SU-DHL-6 (cell line): ENCODE measurements around the gene GEMIN4.
"Not testable (repeated sequence)": the region's sequence is repeated elsewhere in the genome, so short reads cannot be mapped to it uniquely, and the experiment has no call there.

Experiments used
- H2AFZ ChIP-seq: fragments of 200-600 bp; sonication (generic); 2 replicates; pipeline ENCODE4 v1.6.1; 2014; ENCODE audit warnings: low read depth, mild to moderate bottlenecking, moderate library complexity, mixed read lengths, antibody characterized with exemption, low read length; ENCODE audit not compliant: severe bottlenecking
- H3F3A ChIP-seq: fragments of 200-600 bp; shearing (Covaris generic); 2 replicates; pipeline ENCODE4 v1.6.0; 2016; ENCODE audit warnings: antibody characterized with exemption, mild to moderate bottlenecking; ENCODE audit not compliant: insufficient read depth
- H3K27ac ChIP-seq: fragments of 200-600 bp; sonication (generic); 2 replicates; pipeline ENCODE4 v1.5.1; 2016; ENCODE audit warnings: low read depth, mild to moderate bottlenecking, low read length, moderate library complexity, mixed read lengths
- H3K27me3 ChIP-seq: fragments of 200-600 bp; sonication (generic), shearing (Covaris generic); 2 replicates; pipeline ENCODE4 v1.6.0; 2014; ENCODE audit warnings: mild to moderate bottlenecking, low read length
- H3K36me3 ChIP-seq: fragments of 200-600 bp; sonication (generic); 2 replicates; pipeline ENCODE4 v1.6.1; 2014; ENCODE audit warnings: mild to moderate bottlenecking, low read length, mixed read lengths
- H3K4me2 ChIP-seq: fragments of 300-600, 200-600 bp; shearing (Covaris generic), sonication (generic); 2 replicates; pipeline ENCODE4 v1.6.0; 2014; ENCODE audit warnings: low read length, low read depth, mild to moderate bottlenecking; ENCODE audit not compliant: poor library complexity, severe bottlenecking
- H3K4me3 ChIP-seq: fragments of 200-600 bp; sonication (generic); 2 replicates; pipeline ENCODE4 v1.5.1; 2014; ENCODE audit warnings: antibody characterized with exemption, low read length, mild to moderate bottlenecking, mixed read lengths; ENCODE audit not compliant: insufficient read depth, poor library complexity, severe bottlenecking
- H3K79me2 ChIP-seq: fragments of 200-600 bp; sonication (generic); 2 replicates; pipeline ENCODE4 v1.6.1; 2014; ENCODE audit warnings: mild to moderate bottlenecking, low read length, moderate library complexity; ENCODE audit not compliant: insufficient read depth
- H3K9ac ChIP-seq: fragments of 200-600 bp; sonication (generic); 2 replicates; pipeline ENCODE4 v1.7.0; 2014; ENCODE audit warnings: mild to moderate bottlenecking, low read length
- H3K9me2 ChIP-seq: fragments of 200-600 bp; sonication (generic); replicated peaks from 2 replicates; pipeline ENCODE4 v1.6.1; 2014; ENCODE audit warnings: low read length; ENCODE audit not compliant: insufficient read depth
- H3K9me3 ChIP-seq: fragments of 200-600 bp; sonication (generic); 2 replicates; pipeline ENCODE4 v1.6.1; 2014; ENCODE audit warnings: low read length, mixed read lengths; ENCODE audit not compliant: insufficient read depth
- H4K20me1 ChIP-seq: fragments of 200-600 bp; sonication (generic); 2 replicates; pipeline ENCODE4 v1.6.1; 2014; ENCODE audit warnings: low read depth, mild to moderate bottlenecking, antibody characterized with exemption, low read length, moderate library complexity, mixed read lengths
- EZH2phosphoT487 ChIP-seq: fragments of 200-600 bp; sonication (generic), shearing (Covaris generic); conservative IDR thresholded peaks from 2 replicates; pipeline ENCODE4 v1.6.1; 2018; ENCODE audit warnings: mild to moderate bottlenecking, antibody characterized with exemption, low read length, moderate library complexity, mixed read lengths
- TF ChIP-seq, protein P1 (sequence below): fragments of 200-600 bp; sonication (generic); IDR thresholded peaks from one replicate; pipeline ENCODE4 v1.5.1; 2017; ENCODE audit warnings: antibody characterized with exemption, mild to moderate bottlenecking, low read length, moderate library complexity; ENCODE audit not compliant: insufficient read depth, poor library complexity, severe bottlenecking

GEMIN4 gene

DNA sequence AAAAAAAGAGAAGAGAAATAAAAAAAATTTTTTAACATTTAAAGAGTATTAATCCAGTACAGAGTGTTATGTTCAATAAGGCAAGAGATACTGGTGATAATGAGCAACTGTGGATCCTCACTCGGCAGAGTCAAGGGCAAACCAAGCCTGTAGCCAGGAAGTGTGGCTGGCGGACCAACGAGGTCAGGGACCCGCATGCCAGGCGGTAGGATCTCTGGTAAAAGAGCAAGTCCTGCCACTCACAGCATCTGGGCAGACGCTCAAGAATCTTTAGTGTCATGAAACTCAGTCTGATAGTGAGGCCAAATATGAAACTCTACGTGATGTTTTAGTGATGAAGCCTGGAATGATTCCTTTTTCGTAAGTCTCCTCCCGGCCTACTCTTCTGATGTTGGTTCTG is 8.3 kb upstream of the GEMIN4 start:
- H4K20me1 ChIP-seq, result no peaks in the 10 kb centered on the region
- H3K36me3 ChIP-seq, result peaks cover 13% of the 10 kb centered on the region; the same call in 1 of the 2 replicates
- no peak overlapping the region for H3K4me2 ChIP-seq
- no peaks in the 10 kb centered on the region for H3K9me2 ChIP-seq
- no peak overlapping the region for H2AFZ ChIP-seq
- TF ChIP-seq EZH2phosphoT487, result no peak
- TF ChIP-seq, protein P1, sequence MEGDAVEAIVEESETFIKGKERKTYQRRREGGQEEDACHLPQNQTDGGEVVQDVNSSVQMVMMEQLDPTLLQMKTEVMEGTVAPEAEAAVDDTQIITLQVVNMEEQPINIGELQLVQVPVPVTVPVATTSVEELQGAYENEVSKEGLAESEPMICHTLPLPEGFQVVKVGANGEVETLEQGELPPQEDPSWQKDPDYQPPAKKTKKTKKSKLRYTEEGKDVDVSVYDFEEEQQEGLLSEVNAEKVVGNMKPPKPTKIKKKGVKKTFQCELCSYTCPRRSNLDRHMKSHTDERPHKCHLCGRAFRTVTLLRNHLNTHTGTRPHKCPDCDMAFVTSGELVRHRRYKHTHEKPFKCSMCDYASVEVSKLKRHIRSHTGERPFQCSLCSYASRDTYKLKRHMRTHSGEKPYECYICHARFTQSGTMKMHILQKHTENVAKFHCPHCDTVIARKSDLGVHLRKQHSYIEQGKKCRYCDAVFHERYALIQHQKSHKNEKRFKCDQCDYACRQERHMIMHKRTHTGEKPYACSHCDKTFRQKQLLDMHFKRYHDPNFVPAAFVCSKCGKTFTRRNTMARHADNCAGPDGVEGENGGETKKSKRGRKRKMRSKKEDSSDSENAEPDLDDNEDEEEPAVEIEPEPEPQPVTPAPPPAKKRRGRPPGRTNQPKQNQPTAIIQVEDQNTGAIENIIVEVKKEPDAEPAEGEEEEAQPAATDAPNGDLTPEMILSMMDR, result no peak
- no peak overlapping the region for H3K27ac ChIP-seq
- no peak overlapping the region for H3K9ac ChIP-seq
- H3K4me3 ChIP-seq, result no peak overlapping the region
- no peaks in the 10 kb centered on the region for H3K9me3 ChIP-seq
- H3K27me3 ChIP-seq, result no peaks in the 10 kb centered on the region
- H3F3A ChIP-seq, result peaks cover 3% of the 10 kb centered on the region; the same call in 1 of the 2 replicates
- H3K79me2 ChIP-seq, result no peaks in the 10 kb centered on the region

GRCh38 chr17:759964-760363 is 7.9 kb upstream of the GEMIN4 start:
- Histone ChIP-seq H4K20me1 (no peaks in the 10 kb centered on the region), H3K9ac (no peak overlapping the region), H3K27me3 (no peaks in the 10 kb centered on the region), H2AFZ (no peak overlapping the region), H3K79me2 (no peaks in the 10 kb centered on the region), H3K36me3 (peaks cover 13% of the 10 kb centered on the region; the same call in 1 of the 2 replicates), H3K4me3 (no peak overlapping the region), H3K27ac (no peak overlapping the region), H3F3A (peaks cover 6% of the 10 kb centered on the region; the same call in 1 of the 2 replicates), H3K9me3 (no peaks in the 10 kb centered on the region), H3K9me2 (no peaks in the 10 kb centered on the region), H3K4me2 (no peak overlapping the region)
- TF ChIP-seq, protein P1, result no peak
- TF ChIP-seq EZH2phosphoT487, result no peak

DNA sequence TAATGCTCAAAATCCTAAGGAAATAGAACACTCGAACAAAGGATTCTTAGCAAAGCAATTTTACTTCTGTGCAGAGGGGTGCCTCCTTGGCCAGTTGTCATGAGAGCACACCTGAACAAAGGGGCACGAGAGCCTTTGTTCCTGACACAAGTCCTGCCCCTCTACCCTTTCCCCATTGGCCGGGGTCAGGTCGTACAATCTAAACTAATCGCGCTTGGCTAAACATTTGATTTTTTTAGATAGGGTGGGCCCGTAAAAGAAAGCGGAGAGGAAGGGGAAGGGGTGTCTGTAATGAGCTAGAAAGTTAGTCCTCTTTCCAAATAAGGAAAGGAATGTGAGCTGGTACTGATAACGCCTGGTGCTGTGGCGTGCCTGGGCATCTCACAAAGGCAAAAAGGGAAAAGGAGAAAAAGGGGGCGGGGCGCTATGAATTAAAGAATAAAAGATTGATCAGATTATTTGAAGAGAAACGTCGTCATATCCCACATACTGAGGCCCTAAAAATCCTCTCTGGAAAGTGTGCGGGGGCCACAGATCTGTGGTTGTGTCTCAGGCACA is 4.0 kb upstream of the GEMIN4 start:
- Histone ChIP-seq H3K36me3 (peaks cover 13% of the 10 kb centered on the region; the same call in 1 of the 2 replicates), H3F3A (peaks cover 23% of the 10 kb centered on the region)
- not testable (repeated sequence) for H4K20me1 ChIP-seq, H3K79me2 ChIP-seq, H3K27ac ChIP-seq, H2AFZ ChIP-seq, H3K9ac ChIP-seq, H3K4me2 ChIP-seq, H3K27me3 ChIP-seq, H3K9me2 ChIP-seq, H3K9me3 ChIP-seq, H3K4me3 ChIP-seq

- Histone ChIP-seq H3K79me2 (peaks cover 16% of the 10 kb centered on the region), H3F3A (peaks cover 23% of the 10 kb centered on the region)
- not testable (repeated sequence) for H2AFZ ChIP-seq, H4K20me1 ChIP-seq, H3K4me3 ChIP-seq, H3K36me3 ChIP-seq, H3K9me3 ChIP-seq, H3K27ac ChIP-seq, H3K9ac ChIP-seq, H3K9me2 ChIP-seq, H3K4me2 ChIP-seq, H3K27me3 ChIP-seq
Measured at GRCh38 chr17:755319-755961, 3.4 kb upstream of the GEMIN4 start.
